GM19351 (cell line): ENCODE measurements around the gene RCCD1.
"Not testable (repeated sequence)": the region's sequence is repeated elsewhere in the genome, so short reads cannot be mapped to it uniquely, and the experiment has no call there.

Experiments
- ATAC-seq: cut with Tn5 transposase; IDR thresholded peaks from one replicate; pipeline ENCODE4 v1.9.1; 2021; ENCODE audit warnings: mild to moderate bottlenecking, moderate library complexity; ENCODE audit not compliant: unreplicated experiment

RCCD1 gene, protein sequence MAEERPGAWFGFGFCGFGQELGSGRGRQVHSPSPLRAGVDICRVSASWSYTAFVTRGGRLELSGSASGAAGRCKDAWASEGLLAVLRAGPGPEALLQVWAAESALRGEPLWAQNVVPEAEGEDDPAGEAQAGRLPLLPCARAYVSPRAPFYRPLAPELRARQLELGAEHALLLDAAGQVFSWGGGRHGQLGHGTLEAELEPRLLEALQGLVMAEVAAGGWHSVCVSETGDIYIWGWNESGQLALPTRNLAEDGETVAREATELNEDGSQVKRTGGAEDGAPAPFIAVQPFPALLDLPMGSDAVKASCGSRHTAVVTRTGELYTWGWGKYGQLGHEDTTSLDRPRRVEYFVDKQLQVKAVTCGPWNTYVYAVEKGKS

GRCh38 chr15:90954712-90955623 lies at the start of gene RCCD1:
RCCD1 (plus strand) TSS chr15:90954884; CDS start chr15:90956735, 1,851 bp downstream.
- ATAC-seq, result peak; percentile 90

DNA sequence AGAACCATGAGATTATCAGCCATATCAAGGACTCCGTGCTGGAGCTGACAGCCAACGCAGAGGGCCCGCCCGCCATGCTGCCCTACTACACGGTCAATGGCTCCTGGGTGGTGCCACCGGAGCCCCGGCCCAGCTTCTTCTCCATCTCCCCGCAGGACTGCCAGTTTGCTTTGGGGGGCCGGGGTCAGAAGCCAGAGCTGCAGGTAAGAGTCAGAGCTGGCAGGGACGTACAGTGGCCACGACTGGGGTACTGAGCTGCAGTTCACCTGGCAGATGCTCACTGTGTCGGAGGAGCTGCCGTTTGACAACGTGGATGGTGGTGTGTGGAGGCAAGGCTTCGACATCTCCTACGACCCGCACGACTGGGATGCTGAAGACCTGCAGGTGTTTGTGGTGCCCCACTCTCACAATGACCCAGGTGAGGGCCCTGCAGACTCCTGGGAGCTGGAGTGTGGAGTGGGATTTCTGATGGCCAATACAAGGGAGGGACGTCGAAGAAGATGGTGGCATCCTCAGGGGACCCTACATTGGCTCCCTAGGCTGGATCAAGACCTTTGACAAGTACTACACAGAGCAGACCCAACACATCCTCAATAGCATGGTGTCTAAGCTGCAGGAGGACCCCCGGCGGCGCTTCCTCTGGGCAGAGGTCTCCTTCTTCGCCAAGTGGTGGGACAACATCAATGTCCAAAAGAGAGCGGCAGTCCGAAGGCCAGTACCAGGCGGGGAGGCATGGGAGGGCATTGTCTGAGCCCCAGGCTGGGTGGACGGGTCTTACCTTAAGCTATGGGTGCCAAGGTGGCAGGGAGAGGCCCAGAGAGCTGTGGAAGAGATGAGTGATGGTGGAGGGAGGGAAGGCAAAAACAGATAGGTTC lies 49.1 kb upstream of the RCCD1 start:
- no peak for ATAC-seq

DNA sequence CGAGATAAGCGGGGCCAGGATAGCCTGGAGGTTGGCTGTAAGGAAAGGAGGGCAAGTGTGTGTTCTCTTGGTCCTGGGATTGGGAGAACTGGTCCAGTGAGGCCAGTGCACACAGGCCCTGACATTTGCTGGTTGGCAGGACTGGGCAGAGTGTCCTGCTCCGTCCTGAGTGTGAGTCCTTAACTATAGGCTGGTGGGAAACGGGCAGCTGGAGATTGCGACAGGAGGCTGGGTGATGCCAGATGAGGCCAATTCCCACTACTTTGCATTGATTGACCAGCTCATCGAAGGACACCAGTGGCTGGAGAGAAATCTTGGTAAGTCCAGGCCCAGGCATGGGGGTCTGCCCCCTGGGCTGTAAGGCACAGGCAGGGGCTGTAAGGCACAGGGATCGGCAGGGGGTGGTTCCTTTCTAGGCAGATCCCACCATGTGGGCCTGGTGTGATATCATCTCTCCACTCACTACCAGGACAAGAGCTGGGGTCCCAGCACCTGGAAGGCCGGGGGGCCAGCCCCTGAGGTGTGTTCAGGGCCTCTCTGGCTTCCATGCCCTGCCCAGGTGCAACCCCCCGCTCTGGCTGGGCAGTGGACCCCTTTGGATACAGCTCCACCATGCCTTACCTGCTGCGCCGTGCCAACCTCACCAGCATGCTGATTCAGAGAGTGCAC lies 48.4 kb upstream of the RCCD1 start:
- no peak for ATAC-seq

GRCh38 chr15:90907051-90907660 lies 47.5 kb upstream of the RCCD1 start:
- ATAC-seq, result no peak

GRCh38 chr15:90907838-90908507 lies 46.7 kb upstream of the RCCD1 start:
- no peak for ATAC-seq

DNA sequence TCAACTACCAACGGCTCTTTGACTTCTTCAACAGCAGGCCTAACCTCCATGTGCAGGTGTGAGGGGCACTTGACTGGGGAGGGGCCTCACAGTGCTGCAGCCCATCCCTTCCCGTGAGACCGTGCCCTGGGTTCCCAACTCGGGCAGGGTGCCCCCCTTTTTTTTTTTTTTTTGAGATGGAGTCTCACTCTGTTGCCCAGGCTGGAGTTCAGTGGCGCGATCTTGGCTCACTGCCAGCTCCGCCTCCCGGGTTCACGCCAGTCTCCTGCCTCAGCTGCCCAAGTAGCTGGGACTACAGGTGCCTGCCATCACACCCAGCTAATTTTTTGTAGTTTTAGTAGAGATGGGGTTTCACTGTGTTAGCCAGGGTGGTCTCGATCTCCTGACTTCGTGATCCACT lies 45.2 kb upstream of the RCCD1 start:
- not testable (repeated sequence) for ATAC-seq

DNA sequence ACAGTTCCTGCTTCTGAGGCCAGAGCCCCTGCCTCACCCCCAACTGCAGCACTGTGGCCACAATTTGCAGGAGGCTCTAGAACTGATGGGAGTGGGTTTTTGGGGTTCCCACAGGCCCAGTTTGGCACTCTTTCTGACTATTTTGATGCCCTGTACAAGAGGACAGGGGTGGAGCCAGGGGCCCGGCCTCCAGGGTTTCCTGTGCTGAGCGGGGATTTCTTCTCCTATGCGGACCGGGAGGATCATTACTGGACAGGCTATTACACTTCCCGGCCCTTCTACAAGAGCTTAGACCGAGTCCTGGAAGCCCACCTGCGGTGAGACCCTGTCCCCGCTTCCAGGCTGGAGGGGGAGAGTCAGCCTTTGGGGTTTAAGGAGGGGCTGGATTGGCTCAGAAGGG lies 44.7 kb upstream of the RCCD1 start:
- no peak for ATAC-seq

- ATAC-seq, result no peak
These were observed 44.0 kb upstream of the RCCD1 start for GRCh38 chr15:90910441-90911301.

DNA sequence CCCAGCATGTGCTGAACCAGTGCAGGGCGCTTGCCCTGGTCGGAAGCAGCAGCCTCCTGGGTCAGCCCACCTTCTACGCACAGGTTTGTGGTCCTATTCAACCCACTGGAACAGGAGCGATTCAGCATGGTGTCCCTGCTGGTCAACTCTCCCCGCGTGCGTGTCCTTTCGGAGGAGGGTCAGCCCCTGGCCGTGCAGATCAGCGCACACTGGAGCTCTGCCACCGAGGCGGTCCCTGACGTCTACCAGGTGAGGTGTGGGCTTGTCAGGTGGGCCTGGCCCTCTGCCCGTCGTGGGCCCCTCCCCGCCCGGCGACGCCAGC lies 43.4 kb upstream of the RCCD1 start:
- ATAC-seq, result no peak

- ATAC-seq, result no peak
These were observed 42.5 kb upstream of the RCCD1 start for GRCh38 chr15:90911906-90912769.

DNA sequence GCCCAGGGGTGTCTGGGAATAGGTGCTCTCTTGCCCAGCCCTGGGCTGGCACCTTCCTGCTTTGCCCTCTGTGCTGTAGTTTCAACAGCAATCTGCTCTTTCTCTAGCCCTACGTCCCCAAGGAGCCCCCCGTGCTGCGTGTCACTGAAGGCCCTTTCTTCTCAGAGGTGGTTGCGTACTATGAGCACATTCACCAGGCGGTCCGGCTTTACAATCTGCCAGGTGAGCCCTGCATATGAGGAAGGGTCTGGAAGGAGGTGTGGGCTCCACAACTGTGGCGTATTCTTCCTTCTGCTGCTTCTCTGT lies 42.0 kb upstream of the RCCD1 start:
- no peak for ATAC-seq

DNA sequence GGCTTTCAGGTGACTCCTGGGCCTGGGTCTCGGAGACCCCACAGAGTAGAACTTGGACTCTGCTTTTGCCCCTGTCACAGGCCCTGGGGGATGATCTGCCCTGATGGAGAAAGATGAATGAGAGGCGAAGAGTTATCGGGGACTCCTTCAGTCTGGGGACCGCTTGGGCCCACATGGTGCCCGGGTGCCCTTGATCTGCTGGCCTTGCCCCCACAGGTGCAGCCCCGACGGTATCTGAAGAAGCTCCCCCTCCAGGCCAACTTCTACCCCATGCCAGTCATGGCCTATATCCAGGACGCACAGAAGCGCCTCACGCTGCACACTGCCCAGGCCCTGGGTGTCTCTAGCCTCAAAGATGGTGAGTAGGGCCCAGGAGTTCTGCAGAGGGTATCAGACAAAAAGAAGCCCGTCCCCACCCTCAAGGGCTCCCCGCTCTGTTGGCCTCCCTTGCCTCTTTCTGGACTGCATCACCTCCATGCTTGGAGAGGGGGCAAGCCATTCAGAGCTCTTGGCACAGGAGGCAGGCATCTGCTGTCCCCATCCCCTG lies 41.2 kb upstream of the RCCD1 start:
- ATAC-seq, result no peak

DNA sequence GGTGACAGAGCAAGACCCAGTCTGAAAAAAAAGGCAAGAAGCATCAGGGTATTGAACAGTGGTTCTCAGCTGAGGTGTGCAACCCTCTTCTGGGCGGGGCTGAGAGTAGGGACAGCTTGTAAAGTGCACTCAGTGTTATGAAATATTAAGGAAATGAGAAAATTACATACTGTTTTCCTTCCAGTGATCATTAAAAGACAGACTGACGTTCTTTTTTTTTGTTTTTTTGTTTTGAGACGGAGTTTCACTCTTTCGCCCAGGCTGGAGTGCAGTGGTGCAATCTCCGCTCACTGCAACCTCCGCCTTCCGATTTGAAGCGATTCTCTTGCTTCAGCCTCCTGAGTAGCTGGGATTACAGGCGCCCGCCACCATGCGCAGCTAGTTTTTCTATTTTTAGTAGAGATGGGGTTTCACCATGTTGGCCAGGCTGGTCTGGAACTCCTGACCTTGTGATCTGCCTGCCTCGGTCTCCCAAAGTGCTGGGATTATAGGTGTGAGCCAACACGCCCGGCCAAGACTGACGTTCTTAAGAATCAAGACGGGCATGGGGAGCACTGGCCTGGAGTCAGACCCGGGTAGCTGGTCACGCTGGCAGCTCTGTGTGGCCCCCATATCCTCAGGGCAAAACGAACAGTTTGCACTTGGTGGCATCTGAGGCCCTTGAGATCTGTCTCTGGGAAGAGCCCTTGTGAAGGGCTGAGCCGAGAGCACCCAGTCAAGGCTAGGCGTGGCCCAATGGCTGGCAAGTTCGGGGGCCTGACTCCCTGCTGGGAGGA lies 40.2 kb upstream of the RCCD1 start:
- ATAC-seq, result no peak

DNA sequence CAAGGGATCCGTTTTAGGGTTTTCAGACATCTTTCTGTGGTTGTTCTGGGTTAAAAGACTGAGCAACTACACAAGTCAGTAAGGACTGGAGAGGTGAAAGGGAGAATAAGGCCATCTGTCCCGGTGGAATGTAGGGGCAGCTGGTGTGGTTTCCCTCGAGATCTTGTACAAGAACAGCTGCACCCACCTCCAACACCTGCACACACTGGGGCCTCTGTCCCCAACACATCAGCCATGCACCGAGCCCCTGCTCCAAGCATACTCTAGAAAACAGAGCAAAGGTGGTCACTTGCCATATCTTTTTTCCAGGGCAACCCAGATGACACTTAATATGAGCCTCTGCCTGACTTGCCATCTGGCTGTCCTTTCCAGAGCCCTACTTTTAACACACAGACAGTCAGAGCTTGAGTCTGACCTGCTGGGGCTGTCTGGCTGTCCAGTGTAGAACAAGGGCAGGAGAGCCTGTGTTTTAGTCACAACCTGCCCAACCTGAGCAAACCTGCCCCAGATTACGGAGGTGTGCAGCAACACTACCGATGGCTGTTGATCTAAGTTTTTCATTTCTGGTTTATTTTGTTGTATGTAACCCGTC lies 39.4 kb upstream of the RCCD1 start:
- ATAC-seq, result no peak

- ATAC-seq, result no peak
These were observed 38.8 kb upstream of the RCCD1 start for GRCh38 chr15:90915808-90916440.

DNA sequence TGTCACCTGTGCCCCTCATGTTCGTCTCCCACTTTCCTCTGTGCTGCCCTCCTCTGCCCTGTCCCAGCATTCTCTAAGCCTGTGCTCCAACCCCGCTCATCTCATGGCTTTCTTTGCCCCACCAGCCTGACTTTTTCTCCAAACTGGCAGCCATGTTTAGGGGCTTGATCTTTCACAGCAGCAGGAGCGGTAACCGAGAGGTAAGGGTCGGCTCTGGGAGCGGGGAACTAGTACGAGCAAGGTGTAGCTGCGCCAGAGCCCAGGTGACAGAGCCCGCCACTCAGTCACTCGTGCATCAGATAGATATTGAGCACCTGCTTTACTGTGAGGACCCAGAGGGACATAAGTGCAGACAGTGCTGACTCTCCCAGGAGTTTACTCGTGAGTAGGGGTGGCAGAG lies 38.2 kb upstream of the RCCD1 start:
- no peak for ATAC-seq
